GM18505 (cell line): ENCODE measurements around the gene ACAD10.
"Not testable (repeated sequence)": the region's sequence is repeated elsewhere in the genome, so short reads cannot be mapped to it uniquely, and the experiment has no call there.

Experiments
- ATAC-seq: cut with Tn5 transposase; IDR thresholded peaks from one replicate; pipeline ENCODE4 v1.9.1; 2021; ENCODE audit not compliant: unreplicated experiment
- POLR2A ChIP-seq: IDR thresholded peaks from 4 replicates; pipeline ENCODE4 v1.6.1; 2011; ENCODE audit warnings: borderline replicate concordance; ENCODE audit not compliant: insufficient read depth, insufficient read length; ENCODE audit errors: extremely low read depth

Gene ACAD10

GRCh38 chr12:111664961-111665865, 20.6 kb upstream of the ACAD10 start:
- ATAC-seq, result no peak
- TF ChIP-seq POLR2A, result no peak

- ATAC-seq, result no peak
- TF ChIP-seq POLR2A, result no peak
These were observed 13.0 kb upstream of the ACAD10 start for GRCh38 chr12:111672822-111673381.

GRCh38 chr12:111673503-111673902, 12.3 kb upstream of the ACAD10 start:
- ATAC-seq, result no peak
- TF ChIP-seq POLR2A, result no peak

- no peak for TF ChIP-seq POLR2A
- ATAC-seq, result no peak
These were observed 8.7 kb upstream of the ACAD10 start for GRCh38 chr12:111677186-111677585.

GRCh38 chr12:111684485-111685198, 1.2 kb upstream of the ACAD10 start:
- not testable (repeated sequence) for ATAC-seq

GRCh38 chr12:111685322-111685810, 487 bp upstream of the ACAD10 start:
- TF ChIP-seq POLR2A, result no peak
- ATAC-seq, result peak; percentile 7

- ATAC-seq, result no peak
- no peak for TF ChIP-seq POLR2A
These were observed 787 bp downstream of the ACAD10 start for GRCh38 chr12:111686574-111687105.

- no peak for ATAC-seq
- no peak for TF ChIP-seq POLR2A
These were observed 1.4 kb downstream of the ACAD10 start for GRCh38 chr12:111687255-111687654.

GRCh38 chr12:111687952-111688351, 2.1 kb downstream of the ACAD10 start:
- ATAC-seq, result no peak
- TF ChIP-seq POLR2A, result no peak

GRCh38 chr12:111691262-111691661, 5.4 kb downstream of the ACAD10 start:
- ATAC-seq, result no peak
- no peak for TF ChIP-seq POLR2A

GRCh38 chr12:111692575-111693210, 6.8 kb downstream of the ACAD10 start:
- ATAC-seq, result no peak

GRCh38 chr12:111693818-111694217, 8.0 kb downstream of the ACAD10 start:
- ATAC-seq, result no peak
- no peak for TF ChIP-seq POLR2A

More at GRCh38 chr12:111692575-111693210, 6.8 kb downstream of the ACAD10 start:
- no peak for TF ChIP-seq POLR2A

- no peak for TF ChIP-seq POLR2A
- no peak for ATAC-seq
These were observed 14.1 kb downstream of the ACAD10 start for GRCh38 chr12:111699962-111700361.
